HCT116 (cell line): ENCODE results near the gene TBCD. TPM values are rescaled to one million over a fixed set of nuclear protein-coding genes. Genes with fewer than 3 reads are reported as not detected.
A peak's percentile ranks its signal among the peaks of the same experiment; 100 is the strongest.

ENCODE experiments used
- ATAC-seq: fragments of 200-7000 bp; cut with Tn5 transposase; 2 replicates; pipeline ENCODE4 v1.9.1; 2020; ENCODE audit warnings: mild to moderate bottlenecking, moderate library complexity
- BruUV-seq: library from RNA; stranded (reverse); fragments of 400-500 nt; replicated peaks from 2 replicates; lab custom pipeline; 2021; lab: Mats Ljungman, UMichigan
- CTCF ChIA-PET: fragments of 300-600 bp; sonication (Branson Sonifier 250); formaldehyde crosslinking; loops from one replicate; lab custom pipeline; 2021; ENCODE audit warnings: antibody characterized with exemption; lab: Charles Lee
- POLR2A ChIA-PET: fragments of 300-600, 350-600 bp; sonication (Branson Sonifier 250); formaldehyde crosslinking; loops from one replicate; lab custom pipeline; 2021; ENCODE audit warnings: antibody characterized with exemption; lab: Charles Lee
- RAD21 ChIA-PET, 2 experiments: fragments of 300-600 bp; sonication (Branson Sonifier 250); formaldehyde crosslinking; loops; one replicate each; lab custom pipeline; 2023; ENCODE audit warnings: low total read pairs in 2 of 2; ENCODE audit not compliant: uncharacterized antibody in 2 of 2, unreplicated experiment in 2 of 2, low non-redundant PET in 1 of 2; lab: Charles Lee
- DNase-seq: peaks from one replicate; pipeline ENCODE4 v3.0.0-alpha.2; 2010; ENCODE audit warnings: low read depth, low spot score
- H2AFZ ChIP-seq: fragments of 200-600 bp; shearing (Covaris generic), sonication (generic); 2 replicates; pipeline ENCODE4 v1.6.1; 2017; ENCODE audit warnings: low read depth, mixed run types, mixed read lengths, antibody characterized with exemption, low read length; ENCODE audit not compliant: poor library complexity, severe bottlenecking
- H3K27ac ChIP-seq: 2 replicates; pipeline ENCODE4 v1.5.1; 2012; ENCODE audit warnings: low read depth, low read length
- H3K27me3 ChIP-seq: fragments of 200-600 bp; sonication (generic); 2 replicates; pipeline ENCODE4 v1.6.1; 2016; ENCODE audit warnings: mixed run types, low read length, mixed read lengths; ENCODE audit not compliant: insufficient read depth
- H3K36me3 ChIP-seq, 2 experiments: fragments of 200-500 bp in 1 of 2; fragments of 200-600 bp in 1 of 2; sonication (Bioruptor generic) in 1 of 2; sonication (generic) in 1 of 2; 2 replicates each; pipeline versions ENCODE4 v1.5.1 to v1.6.1; 2014 to 2016; ENCODE audit warnings: low read length in 2 of 2, inconsistent platforms in 1 of 2, mixed read lengths in 1 of 2, mixed run types in 1 of 2; ENCODE audit not compliant: insufficient read depth in 2 of 2, control insufficient read depth in 1 of 2
- H3K4me1 ChIP-seq, 2 experiments: fragments of 200-600 bp in 1 of 2; sonication (generic) in 1 of 2; 2 replicates each; pipeline versions ENCODE4 v1.5.1 to v1.6.1; 2012 to 2017; ENCODE audit warnings: low read length in 2 of 2, inconsistent platforms in 1 of 2, mild to moderate bottlenecking in 1 of 2, mixed read lengths in 1 of 2, mixed run types in 1 of 2, moderate library complexity in 1 of 2; ENCODE audit not compliant: insufficient read depth in 2 of 2, control insufficient read depth in 1 of 2
- H3K4me2 ChIP-seq: fragments of 200-600 bp; sonication (generic); 2 replicates; pipeline ENCODE4 v1.6.1; 2017; ENCODE audit warnings: mixed run types, low read length, mixed read lengths
- H3K4me3 ChIP-seq, 2 experiments: fragments of 200-600 bp in 1 of 2; sonication (generic) in 1 of 2; replicated peaks in 1 of 2; 2 replicates each; pipeline ENCODE4 v1.5.1; 2011 to 2016; ENCODE audit warnings: low read length in 2 of 2, control low read depth in 1 of 2, low read depth in 1 of 2, mild to moderate bottlenecking in 1 of 2, mixed read lengths in 1 of 2, mixed run types in 1 of 2
- H3K79me2 ChIP-seq: fragments of 200-600 bp; sonication (generic); 2 replicates; pipeline ENCODE4 v1.6.1; 2017; ENCODE audit warnings: mild to moderate bottlenecking, mixed run types, low read length, moderate library complexity, mixed read lengths; ENCODE audit not compliant: insufficient read depth
- H3K9ac ChIP-seq: fragments of 200-600 bp; sonication (generic); 2 replicates; pipeline ENCODE4 v1.6.1; 2016; ENCODE audit warnings: low read length, mixed read lengths
- H3K9me2 ChIP-seq: fragments of 200-600 bp; sonication (generic), shearing (Covaris generic); 2 replicates; pipeline ENCODE4 v1.6.1; 2017; ENCODE audit warnings: mixed run types, mild to moderate bottlenecking, moderate library complexity; ENCODE audit not compliant: insufficient read depth
- H3K9me3 ChIP-seq, 2 experiments: fragments of 200-500 bp in 1 of 2; fragments of 200-600 bp in 1 of 2; sonication (Bioruptor generic) in 1 of 2; sonication (generic) in 1 of 2; 2 replicates each; pipeline ENCODE4 v1.6.1; 2014 to 2017; ENCODE audit warnings: low read length in 2 of 2, mixed read lengths in 2 of 2, inconsistent platforms in 1 of 2, low read depth in 1 of 2, mild to moderate bottlenecking in 1 of 2, mixed run types in 1 of 2, moderate library complexity in 1 of 2; ENCODE audit not compliant: control insufficient read depth in 1 of 2, insufficient read depth in 1 of 2
- H4K20me1 ChIP-seq: fragments of 200-600 bp; sonication (generic), shearing (Covaris generic); 2 replicates; pipeline ENCODE4 v1.6.1; 2017; ENCODE audit warnings: mixed run types, mild to moderate bottlenecking, moderate library complexity; ENCODE audit not compliant: insufficient read depth
- ELF1 ChIP-seq: IDR thresholded peaks from 2 replicates; pipeline ENCODE4 v1.6.1; 2012; ENCODE audit warnings: low read depth, borderline replicate concordance
- FOSL1 ChIP-seq: IDR thresholded peaks from 2 replicates; pipeline ENCODE4 v1.6.1; 2012; ENCODE audit warnings: low read depth
- JUND ChIP-seq: IDR thresholded peaks from 2 replicates; pipeline ENCODE4 v1.6.1; 2012
- POLR2A ChIP-seq: IDR thresholded peaks from 2 replicates; pipeline ENCODE4 v1.7.0; 2011; ENCODE audit warnings: borderline replicate concordance; ENCODE audit not compliant: insufficient read depth, insufficient read length; ENCODE audit errors: extremely low read depth
- SP1 ChIP-seq: IDR thresholded peaks from 2 replicates; pipeline ENCODE4 v1.6.1; 2012; ENCODE audit warnings: low read depth
- intact Hi-C: fragments of 100-400 bp; cut with micrococcal nuclease; formaldehyde crosslinking; loops from 2 replicates; pipeline ENCODE4 v1.10.0; 2022
- total RNA-seq: library from RNA; stranded (reverse); gene quantifications from one replicate; pipeline ENCODE4 v1.2.1, GENCODE V29; 2021; ENCODE audit not compliant: unreplicated experiment
- TF ChIP-seq, protein P1 (sequence below): IDR thresholded peaks from 2 replicates; pipeline ENCODE4 v1.6.1; 2012; ENCODE audit warnings: low read depth
- TF ChIP-seq, protein P2 (sequence below): IDR thresholded peaks from 2 replicates; pipeline ENCODE4 v1.6.1; 2012

Gene TBCD
- total RNA-seq, 1 experiment from 2014 or later = 152 TPM

DNA sequence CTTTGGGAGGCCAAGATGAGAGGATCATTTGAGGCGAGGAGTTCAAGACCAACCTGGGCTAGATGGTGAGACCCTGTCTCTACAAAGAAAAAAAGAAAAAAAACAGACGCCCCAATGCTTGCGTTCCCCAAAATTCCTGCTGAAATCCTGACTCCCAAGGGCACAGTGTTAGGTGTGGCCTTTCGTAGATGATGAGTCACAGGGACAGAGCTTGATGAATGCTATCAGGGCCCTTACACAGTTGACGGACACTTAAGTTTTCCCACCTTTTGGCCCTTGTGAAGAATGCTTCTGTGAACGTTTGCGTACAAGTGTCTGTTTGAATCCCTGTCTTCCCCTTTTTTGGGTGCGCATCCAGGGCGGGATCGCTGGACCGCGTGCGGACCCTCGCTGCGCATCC, 104.5 kb downstream of the TBCD start:
- RAD21 ChIA-PET = no interaction called here
- no peaks in the 10 kb centered on the region for H3K27me3 ChIP-seq
- H3K4me3 ChIP-seq = no peak overlapping the region
- H2AFZ ChIP-seq = no peak overlapping the region
- intact Hi-C loops = no loop called here
- H3K79me2 ChIP-seq = peaks cover 21% of the 10 kb centered on the region
- DNase-seq = no peak
- TF ChIP-seq FOSL1 = peak; percentile 30; the same call in 1 of the 2 replicates
- TF ChIP-seq, protein P1, sequence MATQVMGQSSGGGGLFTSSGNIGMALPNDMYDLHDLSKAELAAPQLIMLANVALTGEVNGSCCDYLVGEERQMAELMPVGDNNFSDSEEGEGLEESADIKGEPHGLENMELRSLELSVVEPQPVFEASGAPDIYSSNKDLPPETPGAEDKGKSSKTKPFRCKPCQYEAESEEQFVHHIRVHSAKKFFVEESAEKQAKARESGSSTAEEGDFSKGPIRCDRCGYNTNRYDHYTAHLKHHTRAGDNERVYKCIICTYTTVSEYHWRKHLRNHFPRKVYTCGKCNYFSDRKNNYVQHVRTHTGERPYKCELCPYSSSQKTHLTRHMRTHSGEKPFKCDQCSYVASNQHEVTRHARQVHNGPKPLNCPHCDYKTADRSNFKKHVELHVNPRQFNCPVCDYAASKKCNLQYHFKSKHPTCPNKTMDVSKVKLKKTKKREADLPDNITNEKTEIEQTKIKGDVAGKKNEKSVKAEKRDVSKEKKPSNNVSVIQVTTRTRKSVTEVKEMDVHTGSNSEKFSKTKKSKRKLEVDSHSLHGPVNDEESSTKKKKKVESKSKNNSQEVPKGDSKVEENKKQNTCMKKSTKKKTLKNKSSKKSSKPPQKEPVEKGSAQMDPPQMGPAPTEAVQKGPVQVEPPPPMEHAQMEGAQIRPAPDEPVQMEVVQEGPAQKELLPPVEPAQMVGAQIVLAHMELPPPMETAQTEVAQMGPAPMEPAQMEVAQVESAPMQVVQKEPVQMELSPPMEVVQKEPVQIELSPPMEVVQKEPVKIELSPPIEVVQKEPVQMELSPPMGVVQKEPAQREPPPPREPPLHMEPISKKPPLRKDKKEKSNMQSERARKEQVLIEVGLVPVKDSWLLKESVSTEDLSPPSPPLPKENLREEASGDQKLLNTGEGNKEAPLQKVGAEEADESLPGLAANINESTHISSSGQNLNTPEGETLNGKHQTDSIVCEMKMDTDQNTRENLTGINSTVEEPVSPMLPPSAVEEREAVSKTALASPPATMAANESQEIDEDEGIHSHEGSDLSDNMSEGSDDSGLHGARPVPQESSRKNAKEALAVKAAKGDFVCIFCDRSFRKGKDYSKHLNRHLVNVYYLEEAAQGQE = no peak
- TF ChIP-seq, all 23 proteins: peak for 1
- CTCF ChIA-PET = interaction anchor here (1.0 kb wide), 1 partner anchor 15 kb away, joined by 3 read pairs; no protein-coding TSS in a partner anchor
- peaks cover 44 to 61% of the 10 kb centered on the region in 2 experiments for H3K4me1 ChIP-seq
- POLR2A ChIA-PET = no interaction called here
- peak overlapping the region; percentile 3; the same call in 1 of the 2 replicates for H3K4me2 ChIP-seq
- no TSS peak for BruUV-seq
- no peaks in the 10 kb centered on the region for H3K9me2 ChIP-seq
- no peak for ATAC-seq
- no peaks in the 10 kb centered on the region for H3K9me3 ChIP-seq
- H4K20me1 ChIP-seq = no peaks in the 10 kb centered on the region; the same call in 1 of the 2 replicates
- H3K9ac ChIP-seq = no peak overlapping the region
- no peak overlapping the region for H3K27ac ChIP-seq
- H3K36me3 ChIP-seq = peaks cover 0 to 8% of the 10 kb centered on the region in 2 experiments; a peak in 3 of 4 replicates

DNA sequence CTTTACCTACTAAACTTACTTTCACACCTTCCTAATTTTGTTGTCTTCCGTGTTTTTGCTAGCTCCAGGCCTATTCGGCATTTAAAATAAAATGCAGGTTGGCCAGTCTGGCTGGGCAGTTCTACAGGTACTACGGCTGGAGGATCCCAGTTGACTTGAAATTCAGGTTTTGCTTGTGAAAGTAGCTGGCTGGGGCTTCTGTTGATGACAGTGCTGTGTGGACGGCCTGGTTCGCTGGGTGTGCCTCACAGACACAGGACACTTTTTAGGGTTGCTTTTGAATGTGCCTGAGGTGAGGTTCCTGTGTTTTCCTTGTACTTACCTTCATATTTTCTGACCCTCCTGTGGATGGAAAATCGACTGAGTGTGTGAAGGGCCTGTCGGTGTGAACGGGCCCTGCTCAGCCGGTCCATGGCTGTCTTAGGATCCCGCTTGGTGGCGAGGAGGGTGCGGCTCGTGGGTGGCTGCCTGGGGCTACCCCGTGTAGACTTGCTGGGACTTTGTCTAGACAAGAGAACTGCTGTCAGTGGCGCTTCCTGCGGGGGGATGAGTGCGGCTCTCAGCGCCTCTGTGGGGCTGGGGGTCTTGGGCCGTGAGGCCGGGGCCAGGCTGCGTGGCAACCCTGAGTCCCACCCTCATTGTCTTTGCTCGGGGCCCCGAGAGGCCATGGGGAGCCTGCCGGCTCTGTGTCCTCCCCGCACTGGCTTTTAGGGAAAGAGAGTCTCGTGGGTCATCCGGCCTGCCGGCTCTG, 106.7 kb downstream of the TBCD start:
- RAD21 ChIA-PET = no interaction called here
- Histone ChIP-seq H3K27ac (peak overlapping the region; percentile 78), H3K79me2 (peaks cover 25% of the 10 kb centered on the region; the same call in 1 of the 2 replicates), H2AFZ (no peak overlapping the region), H4K20me1 (no peaks in the 10 kb centered on the region; the same call in 1 of the 2 replicates), H3K9me2 (no peaks in the 10 kb centered on the region), H3K9ac (peak overlapping the region; percentile 52), H3K4me3 (peak overlapping the region in 1 of 2 experiments; percentile 4; a peak in 1 of 4 replicates), H3K4me1 (peaks cover 58 to 70% of the 10 kb centered on the region in 2 experiments), H3K27me3 (no peaks in the 10 kb centered on the region), H3K9me3 (no peaks in the 10 kb centered on the region), H3K36me3 (peaks cover 0 to 8% of the 10 kb centered on the region in 2 experiments; a peak in 3 of 4 replicates), H3K4me2 (peak overlapping the region; percentile 85)
- CTCF ChIA-PET = no interaction called here
- no TSS peak for BruUV-seq
- ATAC-seq (no peak; the same call in 1 of the 2 replicates), DNase-seq (no peak)
- TF ChIP-seq FOSL1 (no peak), POLR2A (no peak), SP1 (peak; percentile 57; the same call in 1 of the 2 replicates), ELF1 (no peak), JUND (0 out of 2 replicates have a peak, but pooled peaks have one; percentile 28)
- TF ChIP-seq, protein P2, sequence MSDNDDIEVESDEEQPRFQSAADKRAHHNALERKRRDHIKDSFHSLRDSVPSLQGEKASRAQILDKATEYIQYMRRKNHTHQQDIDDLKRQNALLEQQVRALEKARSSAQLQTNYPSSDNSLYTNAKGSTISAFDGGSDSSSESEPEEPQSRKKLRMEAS = 0 out of 2 replicates have a peak, but pooled peaks have one; percentile 45
- intact Hi-C loops = no loop called here
- POLR2A ChIA-PET = no interaction called here
